SK-N-SH (cell line): ENCODE data around the gene PHF21A. TPM values are rescaled to one million over a fixed set of nuclear protein-coding genes. Genes with fewer than 3 reads are reported as not detected.

Source experiments
- CTCF ChIA-PET: fragments of 300-600, 350-600 bp; formaldehyde crosslinking; extraction: SDS; loops from one replicate; lab custom pipeline; 2021; lab: Yijun Ruan, JAX
- POLR2A ChIA-PET: fragments of 350-600 bp; sonication (Branson Sonifier 250); formaldehyde crosslinking; extraction: SDS; loops from one replicate; lab custom pipeline; 2020; ENCODE audit warnings: antibody characterized with exemption, inconsistent platforms; lab: Yijun Ruan, JAX
- DNase-seq: peaks from one replicate; pipeline ENCODE4 v3.0.0; 2012
- H2AFZ ChIP-seq: fragments of 200-600 bp; sonication (generic); 2 replicates; pipeline ENCODE4 v1.8.1; 2016; ENCODE audit warnings: antibody characterized with exemption, mild to moderate bottlenecking, low read depth
- H3F3A ChIP-seq: fragments of 200-600 bp; sonication (generic); replicated peaks from 2 replicates; pipeline ENCODE3; 2016; ENCODE audit warnings: antibody characterized with exemption, mild to moderate bottlenecking; ENCODE audit not compliant: insufficient read depth
- H3K27ac ChIP-seq, 2 experiments: fragments of 200-500 bp in 1 of 2; fragments of 200-600 bp in 1 of 2; sonication (Bioruptor generic) in 1 of 2; sonication (generic), shearing (Covaris generic) in 1 of 2; 2 replicates each; pipeline versions ENCODE4 v1.5.1 to v1.6.1; 2014 to 2016; ENCODE audit warnings: low read depth in 2 of 2, inconsistent platforms in 1 of 2, low read length in 1 of 2, mild to moderate bottlenecking in 1 of 2, mixed read lengths in 1 of 2
- H3K27me3 ChIP-seq: fragments of 200-600 bp; sonication (generic), shearing (Covaris generic); 2 replicates; pipeline ENCODE4 v1.6.1; 2016; ENCODE audit warnings: mixed run types; ENCODE audit not compliant: insufficient read depth
- H3K36me3 ChIP-seq, 2 experiments: fragments of 200-500 bp in 1 of 2; fragments of 200-600 bp in 1 of 2; sonication (Bioruptor generic) in 1 of 2; sonication (generic) in 1 of 2; replicated peaks in 1 of 2; 2 replicates each; pipeline versions ENCODE3 to v1.5.1; 2014 to 2016; ENCODE audit warnings: low read length in 1 of 2, mild to moderate bottlenecking in 1 of 2; ENCODE audit not compliant: insufficient read depth in 2 of 2, control insufficient read depth in 1 of 2
- H3K4me1 ChIP-seq, 2 experiments: fragments of 200-500 bp in 1 of 2; fragments of 200-600 bp in 1 of 2; sonication (Bioruptor generic) in 1 of 2; sonication (generic), shearing (Covaris generic) in 1 of 2; 2 replicates each; pipeline versions ENCODE4 v1.5.1 to v1.6.1; 2014 to 2016; ENCODE audit warnings: low read depth in 1 of 2, low read length in 1 of 2, mixed run types in 1 of 2; ENCODE audit not compliant: insufficient read depth in 2 of 2, control insufficient read depth in 1 of 2
- H3K4me2 ChIP-seq: fragments of 200-600 bp; sonication (generic), shearing (Covaris generic); 2 replicates; pipeline ENCODE4 v1.6.1; 2017; ENCODE audit warnings: mixed run types
- H3K4me3 ChIP-seq, 2 experiments: fragments of 200-500 bp in 1 of 2; fragments of 200-600 bp in 1 of 2; sonication (Bioruptor generic) in 1 of 2; sonication (generic), shearing (Covaris generic) in 1 of 2; 2 replicates each; pipeline versions ENCODE4 v1.5.1 to v1.8.1; 2014 to 2016; ENCODE audit warnings: low read depth in 2 of 2, inconsistent platforms in 1 of 2, low read length in 1 of 2, mild to moderate bottlenecking in 1 of 2, mixed read lengths in 1 of 2, moderate library complexity in 1 of 2
- H3K79me2 ChIP-seq: fragments of 200-600 bp; sonication (generic); 2 replicates; pipeline ENCODE4 v1.8.1; 2017; ENCODE audit warnings: mild to moderate bottlenecking; ENCODE audit not compliant: insufficient read depth
- H3K9ac ChIP-seq: fragments of 200-600 bp; sonication (generic); 2 replicates; pipeline ENCODE4 v1.6.1; 2017; ENCODE audit warnings: mixed run types
- H3K9me2 ChIP-seq: fragments of 200-600 bp; sonication (generic); 2 replicates; pipeline ENCODE4 v1.6.1; 2017; ENCODE audit warnings: mixed run types
- H3K9me3 ChIP-seq: fragments of 200-600 bp; sonication (generic); 2 replicates; pipeline ENCODE4 v1.6.1; 2017; ENCODE audit warnings: mixed run types, mild to moderate bottlenecking, moderate library complexity
- H4K20me1 ChIP-seq: fragments of 200-600 bp; sonication (generic); 2 replicates; pipeline ENCODE4 v1.6.1; 2017; ENCODE audit warnings: mild to moderate bottlenecking, mixed run types; ENCODE audit not compliant: insufficient read depth
- EZH2phosphoT487 ChIP-seq: fragments of 200-600 bp; sonication (generic); IDR thresholded peaks from 2 replicates; pipeline ENCODE4 v1.6.1; 2017; ENCODE audit warnings: low read depth, mixed run types, mild to moderate bottlenecking, antibody characterized with exemption, moderate library complexity, borderline replicate concordance
- GABPA ChIP-seq: IDR thresholded peaks from 2 replicates; pipeline ENCODE4 v1.4.0; 2012; ENCODE audit warnings: low read depth, mild to moderate bottlenecking
- MEF2A ChIP-seq: IDR thresholded peaks from 2 replicates; pipeline ENCODE4 v1.4.0; 2012; ENCODE audit warnings: low read depth, borderline replicate concordance
- RAD21 ChIP-seq: IDR thresholded peaks from 2 replicates; pipeline ENCODE4 v1.6.1; 2012; ENCODE audit warnings: mild to moderate bottlenecking, low read length
- RXRA ChIP-seq: IDR thresholded peaks from 2 replicates; pipeline ENCODE4 v1.4.0; 2012; ENCODE audit warnings: low read depth, mild to moderate bottlenecking, borderline replicate concordance
- TAF1 ChIP-seq: IDR thresholded peaks from 2 replicates; pipeline ENCODE4 v1.6.1; 2012; ENCODE audit warnings: low read depth, mild to moderate bottlenecking, low read length, moderate library complexity, borderline replicate concordance
- WGBS: methylation state at CpG from one replicate; pipeline ENCODE4 v1.1.6; 2017; ENCODE audit warnings: low lambda C conversion rate; 5-methylcytosine and 5-hydroxymethylcytosine counted together
- polyA plus RNA-seq, 3 experiments: library from polyadenylated mRNA; depleted of rRNA; stranded (reverse); fragments of >200 nt; gene quantifications; 2 replicates each; pipeline ENCODE4 v1.2.3, GENCODE V29; 2012
- TF ChIP-seq, protein P1 (sequence below): IDR thresholded peaks from 2 replicates; pipeline ENCODE4 v1.4.0; 2012; ENCODE audit warnings: low read depth, borderline replicate concordance
- TF ChIP-seq, protein P2 (sequence below): IDR thresholded peaks from 2 replicates; pipeline ENCODE4 v1.4.0; 2012; ENCODE audit warnings: low read depth
- TF ChIP-seq, protein P3 (sequence below): IDR thresholded peaks from 2 replicates; pipeline ENCODE4 v1.4.0; 2012; ENCODE audit warnings: low read depth, borderline replicate concordance
- TF ChIP-seq, protein P4 (sequence below): fragments of 150-350 bp; IDR thresholded peaks from 2 replicates; pipeline ENCODE4 v1.6.1; 2017; ENCODE audit warnings: antibody characterized with exemption, low read length, low read depth, borderline replicate concordance
- TF ChIP-seq, protein P5 (sequence below): fragments of 150-350 bp; IDR thresholded peaks from 2 replicates; pipeline ENCODE4 v1.6.1; 2016; ENCODE audit warnings: mild to moderate bottlenecking, low read depth, low read length

The PHF21A gene
- polyA plus RNA-seq, 1 of the 3 experiments (the other 2 are of a cell fraction): 18.8 TPM

DNA sequence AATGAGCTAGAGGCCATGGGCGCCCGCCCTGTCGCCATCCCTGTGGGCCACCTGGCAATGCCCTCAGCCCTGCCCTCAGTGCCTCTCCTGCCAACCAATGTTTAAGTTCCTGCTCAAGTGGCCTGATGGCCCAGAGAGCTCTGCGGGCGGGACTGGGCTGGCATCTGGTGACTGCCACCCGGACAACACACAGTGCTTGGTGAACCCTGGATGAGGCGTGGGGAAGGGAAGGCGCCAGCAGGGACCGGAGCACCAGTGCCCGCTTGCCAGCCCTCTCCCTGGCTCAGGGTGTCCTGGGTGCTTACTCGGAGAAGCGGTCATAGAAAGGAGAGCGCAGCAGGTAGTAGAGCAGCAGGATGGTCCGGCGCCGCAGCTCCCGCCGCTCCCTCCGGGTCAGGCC, 207.7 kb downstream of the PHF21A start (continued):
- TF ChIP-seq, protein P1, sequence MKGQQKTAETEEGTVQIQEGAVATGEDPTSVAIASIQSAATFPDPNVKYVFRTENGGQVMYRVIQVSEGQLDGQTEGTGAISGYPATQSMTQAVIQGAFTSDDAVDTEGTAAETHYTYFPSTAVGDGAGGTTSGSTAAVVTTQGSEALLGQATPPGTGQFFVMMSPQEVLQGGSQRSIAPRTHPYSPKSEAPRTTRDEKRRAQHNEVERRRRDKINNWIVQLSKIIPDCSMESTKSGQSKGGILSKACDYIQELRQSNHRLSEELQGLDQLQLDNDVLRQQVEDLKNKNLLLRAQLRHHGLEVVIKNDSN: no peak
- no peak for TF ChIP-seq RAD21
- TF ChIP-seq EZH2phosphoT487: no peak
- TF ChIP-seq, protein P2, sequence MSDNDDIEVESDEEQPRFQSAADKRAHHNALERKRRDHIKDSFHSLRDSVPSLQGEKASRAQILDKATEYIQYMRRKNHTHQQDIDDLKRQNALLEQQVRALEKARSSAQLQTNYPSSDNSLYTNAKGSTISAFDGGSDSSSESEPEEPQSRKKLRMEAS: no peak
- TF ChIP-seq, protein P3, sequence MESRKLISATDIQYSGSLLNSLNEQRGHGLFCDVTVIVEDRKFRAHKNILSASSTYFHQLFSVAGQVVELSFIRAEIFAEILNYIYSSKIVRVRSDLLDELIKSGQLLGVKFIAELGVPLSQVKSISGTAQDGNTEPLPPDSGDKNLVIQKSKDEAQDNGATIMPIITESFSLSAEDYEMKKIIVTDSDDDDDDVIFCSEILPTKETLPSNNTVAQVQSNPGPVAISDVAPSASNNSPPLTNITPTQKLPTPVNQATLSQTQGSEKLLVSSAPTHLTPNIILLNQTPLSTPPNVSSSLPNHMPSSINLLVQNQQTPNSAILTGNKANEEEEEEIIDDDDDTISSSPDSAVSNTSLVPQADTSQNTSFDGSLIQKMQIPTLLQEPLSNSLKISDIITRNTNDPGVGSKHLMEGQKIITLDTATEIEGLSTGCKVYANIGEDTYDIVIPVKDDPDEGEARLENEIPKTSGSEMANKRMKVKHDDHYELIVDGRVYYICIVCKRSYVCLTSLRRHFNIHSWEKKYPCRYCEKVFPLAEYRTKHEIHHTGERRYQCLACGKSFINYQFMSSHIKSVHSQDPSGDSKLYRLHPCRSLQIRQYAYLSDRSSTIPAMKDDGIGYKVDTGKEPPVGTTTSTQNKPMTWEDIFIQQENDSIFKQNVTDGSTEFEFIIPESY: no peak
- TF ChIP-seq RXRA: no peak
- no peak for TF ChIP-seq GABPA
- TF ChIP-seq, protein P4, sequence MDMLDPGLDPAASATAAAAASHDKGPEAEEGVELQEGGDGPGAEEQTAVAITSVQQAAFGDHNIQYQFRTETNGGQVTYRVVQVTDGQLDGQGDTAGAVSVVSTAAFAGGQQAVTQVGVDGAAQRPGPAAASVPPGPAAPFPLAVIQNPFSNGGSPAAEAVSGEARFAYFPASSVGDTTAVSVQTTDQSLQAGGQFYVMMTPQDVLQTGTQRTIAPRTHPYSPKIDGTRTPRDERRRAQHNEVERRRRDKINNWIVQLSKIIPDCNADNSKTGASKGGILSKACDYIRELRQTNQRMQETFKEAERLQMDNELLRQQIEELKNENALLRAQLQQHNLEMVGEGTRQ: no peak

DNA sequence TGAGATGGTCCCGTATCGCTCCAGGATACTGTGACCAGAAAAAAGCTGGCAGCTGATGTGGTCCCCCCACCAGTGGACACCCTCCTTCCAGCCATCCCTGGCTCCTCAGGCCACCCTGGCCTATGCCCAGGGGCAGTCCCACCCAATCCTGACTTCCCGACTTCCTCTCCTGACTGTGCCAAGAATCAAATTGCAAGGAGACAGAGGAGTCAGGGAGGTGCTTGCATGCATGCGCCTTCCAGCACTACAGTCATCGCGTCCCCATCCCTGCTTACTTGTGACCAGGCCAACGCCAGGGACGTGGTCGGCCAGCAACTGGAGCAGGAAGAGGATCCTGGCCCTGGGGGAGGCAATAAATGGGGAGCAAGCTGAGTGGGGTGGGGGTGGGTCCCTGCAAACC, 210.6 kb downstream of the PHF21A start:
- Histone ChIP-seq H3K27ac (no peak overlapping the region), H2AFZ (no peak overlapping the region), H3K4me3 (no peak overlapping the region), H4K20me1 (no peaks in the 10 kb centered on the region), H3K36me3 (peaks cover 0 to 39% of the 10 kb centered on the region in 2 experiments), H3F3A (no peaks in the 10 kb centered on the region), H3K9me3 (no peaks in the 10 kb centered on the region), H3K27me3 (no peaks in the 10 kb centered on the region), H3K79me2 (no peaks in the 10 kb centered on the region; the same call in 1 of the 2 replicates), H3K4me1 (peaks cover 0 to 9% of the 10 kb centered on the region in 2 experiments; a peak in 1 of 4 replicates), H3K9ac (no peak overlapping the region), H3K9me2 (no peaks in the 10 kb centered on the region), H3K4me2 (no peak overlapping the region)
- ChIA-PET POLR2A (interaction anchor here (1.0 kb wide), 1 partner anchor 96 kb away, joined by 3 read pairs; no protein-coding TSS in a partner anchor), CTCF (no interaction called here)
- DNase-seq: no peak
- WGBS: 94% methylated on average over 7 of the region's 9 CpGs
- TF ChIP-seq, protein P5, sequence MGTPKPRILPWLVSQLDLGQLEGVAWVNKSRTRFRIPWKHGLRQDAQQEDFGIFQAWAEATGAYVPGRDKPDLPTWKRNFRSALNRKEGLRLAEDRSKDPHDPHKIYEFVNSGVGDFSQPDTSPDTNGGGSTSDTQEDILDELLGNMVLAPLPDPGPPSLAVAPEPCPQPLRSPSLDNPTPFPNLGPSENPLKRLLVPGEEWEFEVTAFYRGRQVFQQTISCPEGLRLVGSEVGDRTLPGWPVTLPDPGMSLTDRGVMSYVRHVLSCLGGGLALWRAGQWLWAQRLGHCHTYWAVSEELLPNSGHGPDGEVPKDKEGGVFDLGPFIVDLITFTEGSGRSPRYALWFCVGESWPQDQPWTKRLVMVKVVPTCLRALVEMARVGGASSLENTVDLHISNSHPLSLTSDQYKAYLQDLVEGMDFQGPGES: no peak
- TF ChIP-seq MEF2A (no peak), TAF1 (no peak)
